SKM-1 (cell line): ENCODE data around the gene DOK6.

Experiments used
- DNase-seq: peaks from one replicate; lab custom pipeline; 2025; ENCODE audit not compliant: unreplicated experiment; lab: John Stamatoyannopoulos, UW

Gene DOK6

DNA sequence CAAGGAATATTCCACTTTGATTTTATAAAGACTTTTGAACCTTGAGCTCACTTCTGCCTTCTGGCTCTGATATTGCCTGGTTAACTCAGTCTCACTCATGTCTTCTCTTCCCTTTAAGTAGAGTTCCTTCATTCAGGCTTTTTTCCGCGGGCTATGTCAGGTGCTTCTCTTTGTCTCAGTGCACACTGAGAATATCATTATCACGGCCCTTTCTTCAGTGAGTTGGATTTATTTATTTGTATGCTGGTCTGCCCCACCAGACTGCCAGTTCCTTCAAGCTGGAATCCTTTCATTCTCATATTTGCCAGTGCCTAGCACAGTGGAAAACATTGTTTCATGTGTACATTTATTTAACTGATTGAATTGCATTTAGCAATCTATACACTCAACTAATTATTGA lies 136.5 kb downstream of the DOK6 start:
- no peak for DNase-seq

DNA sequence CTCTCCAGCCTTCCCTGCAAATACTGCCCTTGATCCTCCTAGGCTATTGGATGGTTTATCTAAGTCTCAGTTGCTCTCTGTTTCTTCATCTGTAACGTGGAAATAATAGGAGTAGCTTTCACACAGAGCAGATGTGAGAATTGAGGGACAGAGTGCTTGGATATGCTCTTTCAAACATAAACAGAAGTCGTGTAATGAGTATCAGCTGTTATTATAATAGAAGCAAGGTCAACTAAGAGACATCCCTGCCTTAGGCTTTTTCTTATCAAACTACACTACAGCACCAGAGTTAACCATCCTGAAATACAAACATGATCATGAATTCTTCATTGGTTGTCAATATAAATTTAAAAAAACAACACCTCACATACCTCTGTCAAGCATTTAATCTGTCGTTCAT lies 138.2 kb downstream of the DOK6 start:
- DNase-seq: no peak

- DNase-seq: no peak
These were observed 138.7 kb downstream of the DOK6 start for GRCh38 chr18:69539404-69539803.

- DNase-seq: no peak
These were observed 155.5 kb downstream of the DOK6 start for GRCh38 chr18:69556228-69556627.

GRCh38 chr18:69557282-69557681 lies 156.6 kb downstream of the DOK6 start:
- DNase-seq: no peak

GRCh38 chr18:69558052-69558451 lies 157.4 kb downstream of the DOK6 start:
- no peak for DNase-seq

DNA sequence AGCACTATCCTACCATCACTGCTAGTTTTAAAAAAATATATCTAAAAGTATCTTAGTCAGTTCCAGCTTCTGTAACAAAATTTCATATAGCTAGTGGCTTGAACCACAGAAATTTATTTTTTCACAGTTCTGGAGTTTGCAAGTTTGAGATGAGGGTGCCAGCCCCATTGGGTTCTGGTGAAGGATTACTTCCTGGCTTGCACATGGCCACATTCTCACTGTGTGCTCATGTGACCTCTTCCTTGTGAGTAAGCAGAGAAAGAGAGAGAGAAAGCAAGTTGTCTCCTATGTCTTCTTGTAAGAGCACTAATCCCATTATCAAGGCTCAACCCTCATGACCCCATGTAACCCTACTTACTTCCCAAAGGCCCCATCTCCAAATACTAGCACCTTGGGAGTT lies 158.9 kb downstream of the DOK6 start:
- no peak for DNase-seq

GRCh38 chr18:69564602-69565001 lies 163.9 kb downstream of the DOK6 start:
- no peak for DNase-seq

- no peak for DNase-seq
These were observed 167.3 kb downstream of the DOK6 start for GRCh38 chr18:69567813-69568488.

DNA sequence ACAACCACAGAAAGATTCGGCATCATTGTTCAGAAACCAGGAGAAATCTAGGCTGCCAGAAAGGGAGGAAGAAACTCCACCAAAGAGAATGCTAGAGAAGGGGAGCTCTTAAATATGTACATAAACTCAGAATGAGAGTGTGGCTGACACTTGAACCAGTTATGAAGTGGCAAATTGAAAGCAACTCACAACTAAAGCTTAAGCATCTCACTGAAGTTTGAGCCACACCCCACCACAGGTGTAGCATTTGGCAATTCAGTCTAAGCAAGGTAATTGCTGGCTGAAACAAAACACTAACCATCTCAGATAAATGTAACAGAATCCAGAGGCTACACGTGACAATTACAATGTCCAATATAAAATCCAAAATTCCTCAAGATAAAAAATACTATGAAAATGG lies 168.4 kb downstream of the DOK6 start:
- no peak for DNase-seq

- DNase-seq: no peak
These were observed 173.7 kb downstream of the DOK6 start for GRCh38 chr18:69574401-69574800.

DNA sequence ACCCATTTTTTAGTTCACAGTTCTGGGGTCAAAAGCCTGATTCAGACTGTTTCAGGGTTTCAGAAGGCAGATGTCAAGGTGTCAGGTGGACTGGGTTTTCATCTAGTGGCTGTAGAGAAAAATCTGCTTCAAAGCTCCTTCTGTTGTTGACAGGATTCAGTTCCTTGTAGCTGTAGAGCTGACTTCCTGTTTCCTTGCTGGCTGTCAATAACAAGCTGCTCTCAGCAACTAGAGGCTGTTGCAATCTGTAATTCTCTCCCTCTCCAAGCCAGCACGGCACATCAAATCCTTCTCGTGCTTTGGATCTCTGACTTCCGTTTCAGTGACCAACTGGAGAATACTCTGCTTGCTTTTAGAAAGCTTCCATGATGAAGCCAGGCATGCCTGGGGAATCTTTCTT lies 179.4 kb downstream of the DOK6 start:
- peak; percentile 7 for DNase-seq

DNA sequence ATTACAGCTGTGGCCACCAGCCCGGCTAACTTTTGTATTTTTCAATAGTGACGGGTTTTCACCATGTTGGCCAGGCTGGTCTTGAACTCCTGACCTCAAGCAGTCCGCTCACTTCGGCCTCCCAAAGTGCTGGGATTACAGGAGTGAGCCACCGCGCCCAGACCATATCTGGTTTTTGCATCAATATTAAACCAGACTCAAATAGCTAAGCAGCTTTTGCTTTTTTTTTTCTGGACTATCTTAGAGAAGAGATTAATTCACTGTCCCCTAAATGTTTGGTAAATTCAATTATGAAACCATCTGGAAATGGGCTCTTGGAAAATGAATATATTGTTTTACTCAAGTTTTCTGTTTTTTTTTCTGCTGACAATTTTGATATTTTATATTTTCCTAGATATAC lies 183.7 kb downstream of the DOK6 start:
- DNase-seq: no peak

- no peak for DNase-seq
These were observed 185.0 kb downstream of the DOK6 start for GRCh38 chr18:69585696-69586095.

DNA sequence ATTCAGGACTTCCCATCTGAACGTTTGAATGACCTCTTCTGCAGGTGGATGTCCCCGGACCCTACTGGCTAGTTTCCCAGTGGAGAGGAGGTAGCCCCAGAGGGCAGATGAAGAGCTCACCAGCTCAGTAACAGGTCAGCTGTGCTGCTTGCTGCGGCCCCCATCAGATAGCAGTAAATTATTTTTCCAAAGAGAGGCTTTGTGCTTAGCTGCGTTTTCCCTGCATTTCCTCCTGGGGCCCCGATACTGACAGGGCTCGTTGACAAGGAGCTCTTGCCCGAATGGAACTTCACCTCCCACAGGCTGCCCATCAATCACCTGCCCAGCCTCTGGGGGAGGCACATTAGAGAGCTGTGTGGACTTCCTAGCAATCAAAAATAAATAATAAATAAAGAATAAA lies 185.8 kb downstream of the DOK6 start:
- DNase-seq: no peak

DNA sequence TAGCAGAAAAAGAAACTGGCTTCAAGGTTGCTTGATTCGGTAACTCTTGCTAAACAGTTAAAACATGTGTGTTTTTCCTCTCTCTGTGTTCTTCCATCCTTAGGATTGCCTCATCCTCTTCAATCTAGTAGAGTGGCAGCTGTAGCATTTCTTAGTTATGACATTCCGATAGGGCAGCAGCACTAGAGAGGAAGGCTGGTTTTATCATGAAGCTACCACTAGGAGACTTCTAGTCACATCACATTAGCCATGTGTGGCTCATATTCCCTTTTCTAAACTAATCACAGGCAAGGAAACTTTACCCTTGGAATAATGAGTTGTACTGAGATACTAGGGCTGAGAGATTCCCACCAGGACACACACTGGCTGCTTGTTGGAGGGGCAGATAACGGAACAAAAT lies 187.6 kb downstream of the DOK6 start:
- no peak for DNase-seq

DNA sequence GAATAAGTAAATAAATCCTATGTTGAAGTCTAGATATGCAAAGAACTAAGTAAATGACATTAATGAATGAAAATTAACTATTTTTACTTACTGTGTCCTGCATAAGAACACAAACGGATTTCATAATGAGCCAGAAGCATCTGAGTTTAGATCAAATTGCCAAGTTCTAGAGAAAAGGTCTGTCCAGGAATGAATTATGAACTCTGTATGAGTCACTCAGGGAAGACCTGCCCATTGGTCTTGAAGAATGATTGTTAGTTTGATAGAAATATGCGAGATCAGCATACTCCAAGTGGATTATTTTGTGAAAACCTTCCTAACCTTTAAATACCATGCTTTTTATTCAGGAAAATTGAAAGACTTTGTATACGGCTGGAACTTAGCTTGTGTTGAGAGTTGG lies 189.5 kb downstream of the DOK6 start:
- DNase-seq: no peak

GRCh38 chr18:69596345-69596744 lies 195.7 kb downstream of the DOK6 start:
- DNase-seq: no peak

DNA sequence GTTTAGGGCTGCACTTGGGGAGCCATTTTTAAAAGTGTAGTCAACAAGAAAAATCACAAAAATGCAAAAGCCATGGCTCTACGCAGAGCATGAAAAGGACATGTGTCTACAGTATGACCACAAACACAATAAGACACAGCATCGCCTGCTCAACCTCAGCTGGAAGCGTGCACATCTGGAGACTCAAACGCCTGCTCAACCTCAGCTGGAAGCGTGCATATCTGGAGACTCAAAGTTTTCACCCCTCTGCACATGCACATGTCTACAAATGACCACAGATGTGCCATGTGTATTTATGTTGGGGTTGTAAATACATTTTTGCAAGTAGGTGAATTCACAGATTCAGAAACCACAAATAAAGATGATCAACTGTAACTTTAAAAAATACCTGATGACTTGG lies 196.9 kb downstream of the DOK6 start:
- DNase-seq: no peak

GRCh38 chr18:69599377-69599776 lies 198.7 kb downstream of the DOK6 start:
- no peak for DNase-seq

GRCh38 chr18:69612242-69612641 lies 211.6 kb downstream of the DOK6 start:
- no peak for DNase-seq

DNA sequence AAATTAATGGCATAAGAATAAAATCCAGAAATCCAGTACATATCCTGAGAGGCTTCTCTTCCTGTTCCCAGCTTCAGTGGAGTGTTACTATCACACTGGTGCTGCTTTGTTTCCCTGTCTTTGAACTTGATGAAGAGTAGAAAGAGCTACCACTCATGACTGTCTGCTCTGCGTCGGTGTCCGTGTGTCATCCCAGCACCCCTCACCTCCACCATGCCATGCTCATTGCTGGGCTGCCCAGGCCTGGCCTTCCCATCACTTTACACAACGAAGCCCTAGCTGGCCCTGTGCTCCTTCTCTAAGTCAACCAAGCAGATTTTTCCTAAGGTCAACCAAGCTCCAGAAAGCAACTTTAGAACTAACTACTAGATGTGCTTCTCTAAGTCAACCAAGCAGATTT lies 215.4 kb downstream of the DOK6 start:
- DNase-seq: no peak

DNA sequence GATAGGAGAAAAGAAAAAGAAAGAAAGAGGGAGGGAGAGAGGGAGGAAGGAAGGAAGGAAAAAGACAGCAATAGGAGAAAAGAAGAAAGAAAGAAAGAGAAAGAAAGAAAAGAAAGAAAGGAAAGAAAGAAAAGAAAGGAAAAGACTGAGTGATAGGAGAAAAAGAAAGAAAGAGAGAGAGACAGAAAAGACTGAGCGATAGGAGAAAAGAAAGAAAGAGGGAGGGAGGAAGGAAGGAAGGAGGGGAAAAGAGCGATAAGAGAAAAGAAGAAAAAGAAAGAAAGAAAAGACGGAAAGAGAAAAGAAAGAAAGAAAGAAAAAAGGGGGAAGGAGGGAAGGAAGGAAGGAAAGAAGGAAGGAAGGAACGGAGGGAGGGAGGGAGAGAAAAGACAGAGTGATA lies 216.7 kb downstream of the DOK6 start:
- no peak for DNase-seq

DNA sequence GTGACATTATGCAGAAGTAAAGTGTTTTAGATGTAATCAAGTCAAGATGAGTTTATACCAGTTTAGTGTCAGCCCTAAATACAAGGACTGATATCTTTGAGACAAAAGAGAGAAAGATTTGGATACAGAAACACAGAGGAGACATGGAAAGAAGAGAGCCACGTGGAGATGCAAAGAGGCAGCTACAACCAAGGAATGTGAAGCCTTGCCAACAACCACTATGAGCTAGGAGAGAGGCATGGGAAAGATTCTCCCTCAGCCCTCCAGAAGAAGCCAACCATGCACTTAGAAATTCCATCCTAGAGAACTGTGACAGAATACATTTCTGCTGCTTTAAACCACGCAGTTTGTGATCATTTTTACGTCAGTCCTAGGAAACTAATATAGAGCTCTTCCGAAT lies 217.2 kb downstream of the DOK6 start:
- DNase-seq: no peak
